Esophagus muscularis mucosa (tissue), 4 donors: ENCODE measurements around the gene LMBRD1. TPM values are rescaled to one million over a fixed set of nuclear protein-coding genes. Genes with fewer than 3 reads are reported as not detected.
"Not testable (repeated sequence)": the region's sequence is repeated elsewhere in the genome, so short reads cannot be mapped to it uniquely, and the experiment has no call there.

ENCODE experiments used
- DNase-seq: peaks from one replicate; pipeline ENCODE4 v3.0.0-alpha.2; 2017; ENCODE audit errors: extremely low spot score
- H3K27ac ChIP-seq, 4 donors: fragments of 200-600 bp; sonication (generic); replicated peaks in 1 of 4; 1 replicate in 3 of 4; 2 replicates in 1 of 4; pipeline ENCODE4 v1.5.1; 2016 to 2019; ENCODE audit warnings: mild to moderate bottlenecking in 1 of 4
- H3K27me3 ChIP-seq, 4 donors: fragments of 200-600 bp; sonication (generic); one replicate each; pipeline versions ENCODE4 v1.5.1 to v1.6.0; 2016 to 2019
- H3K36me3 ChIP-seq, 4 donors: fragments of 200-600 bp; sonication (generic); one replicate each; pipeline ENCODE4 v1.5.1; 2016 to 2019
- H3K4me1 ChIP-seq, 4 donors: fragments of 200-600 bp; sonication (generic); one replicate each; pipeline ENCODE4 v1.5.1; 2016 to 2019
- H3K4me3 ChIP-seq, 4 donors: fragments of 200-600 bp; sonication (generic); 1 replicate in 2 of 4; 2 replicates in 2 of 4; pipeline ENCODE4 v1.5.1; 2016 to 2019; ENCODE audit warnings: mild to moderate bottlenecking in 4 of 4, moderate library complexity in 1 of 4
- H3K9me3 ChIP-seq, 4 donors: fragments of 200-600 bp; sonication (generic); 1 replicate in 3 of 4; 2 replicates in 1 of 4; pipeline ENCODE4 v1.5.1; 2016 to 2019
- CTCF ChIP-seq, 3 experiments: fragments of 200-600 bp in 2 of 3; fragments of 450-650 bp in 1 of 3; sonication (generic) in 2 of 3; IDR thresholded peaks; one replicate each; pipeline ENCODE4 v1.5.1; 2017 to 2019; ENCODE audit warnings: antibody characterized with exemption in 3 of 3, mild to moderate bottlenecking in 2 of 3, moderate library complexity in 1 of 3
- EP300 ChIP-seq: sonication (generic); formaldehyde crosslinking; IDR thresholded peaks from one replicate; pipeline ENCODE4 v1.6.1; 2017; ENCODE audit warnings: antibody characterized with exemption
- POLR2A ChIP-seq: fragments of 450-650 bp; IDR thresholded peaks from one replicate; pipeline ENCODE4 v1.6.1; 2017; ENCODE audit warnings: antibody characterized with exemption, moderate library complexity, mild to moderate bottlenecking, low read depth
- POLR2AphosphoS5 ChIP-seq, 2 donors: sonication (generic); formaldehyde crosslinking; IDR thresholded peaks; one replicate each; pipeline ENCODE4 v1.6.1; 2017; ENCODE audit warnings: antibody characterized with exemption in 2 of 2
- WGBS: methylation state at CpG from one replicate; pipeline ENCODE4 v1.1.5; 2018; 5-methylcytosine and 5-hydroxymethylcytosine counted together
- intact Hi-C: fragments of 100-400 bp; cut with DNase I; formaldehyde crosslinking; loops from one replicate; pipeline ENCODE4 v1.15.1; 2023
- total RNA-seq, 4 donors: library from RNA; depleted of rRNA; stranded (reverse); fragments of >200 nt; gene quantifications; one replicate each; pipeline versions ENCODE4 v1.1.0 to v1.2.1, GENCODE V29; 2016

The LMBRD1 gene
- total RNA-seq, 4 donors from 2014 or later: 36.9 to 52.9 (median 49.5) TPM

GRCh38 chr6:69813508-69813907 lies 16.7 kb upstream of the LMBRD1 start:
- no peaks in the 10 kb centered on the region for H3K4me1 ChIP-seq
- no peaks in the 10 kb centered on the region for H3K27me3 ChIP-seq
- intact Hi-C loops: no loop called here
- WGBS: 72% methylated on average over 1 of the region's 1 CpG
- no peak overlapping the region for H3K27ac ChIP-seq
- no peaks in the 10 kb centered on the region for H3K36me3 ChIP-seq
- DNase-seq: no peak
- H3K4me3 ChIP-seq: no peak overlapping the region
- TF ChIP-seq POLR2AphosphoS5 (IDR thresholded peaks at IDR 0.05): no peak
- TF ChIP-seq EP300: no peak
- TF ChIP-seq CTCF (IDR thresholded peaks at IDR 0.05): no peak
- TF ChIP-seq POLR2A: no peak
- no peaks in the 10 kb centered on the region for H3K9me3 ChIP-seq

GRCh38 chr6:69812746-69813427 lies 16.1 kb upstream of the LMBRD1 start:
- H3K9me3 ChIP-seq: no peaks in the 10 kb centered on the region
- H3K4me3 ChIP-seq: no peak overlapping the region
- DNase-seq: no peak
- H3K27ac ChIP-seq: no peak overlapping the region
- no peaks in the 10 kb centered on the region for H3K36me3 ChIP-seq
- TF ChIP-seq EP300 (no peak), POLR2AphosphoS5 (IDR thresholded peaks at IDR 0.05) (no peak), POLR2A (no peak), CTCF (IDR thresholded peaks at IDR 0.05) (no peak)
- WGBS: 77% methylated on average over 4 of the region's 4 CpGs
- H3K27me3 ChIP-seq: no peaks in the 10 kb centered on the region
- no peaks in the 10 kb centered on the region for H3K4me1 ChIP-seq
- intact Hi-C loops: no loop called here

- intact Hi-C loops: no loop called here
- 63% methylated on average over 4 of the region's 4 CpGs for WGBS
- no peak for DNase-seq
- Histone ChIP-seq H3K27ac (no peak overlapping the region), H3K9me3 (no peaks in the 10 kb centered on the region), H3K36me3 (no peaks in the 10 kb centered on the region), H3K4me3 (no peak overlapping the region), H3K27me3 (no peaks in the 10 kb centered on the region), H3K4me1 (no peaks in the 10 kb centered on the region)
- TF ChIP-seq POLR2AphosphoS5 (IDR thresholded peaks at IDR 0.05) (no peak), CTCF (IDR thresholded peaks at IDR 0.05) (no peak), EP300 (no peak), POLR2A (no peak)
These were observed 6.2 kb upstream of the LMBRD1 start for GRCh38 chr6:69802995-69803394.

GRCh38 chr6:69801711-69802110 lies 4.9 kb upstream of the LMBRD1 start:
- no peak for TF ChIP-seq POLR2AphosphoS5 (IDR thresholded peaks at IDR 0.05)
- no peak for TF ChIP-seq EP300
- TF ChIP-seq CTCF (IDR thresholded peaks at IDR 0.05): no peak
- TF ChIP-seq POLR2A: no peak
- Histone ChIP-seq H3K36me3 (no peaks in the 10 kb centered on the region), H3K4me3 (no peak overlapping the region), H3K27me3 (no peaks in the 10 kb centered on the region), H3K9me3 (no peaks in the 10 kb centered on the region), H3K27ac (no peak overlapping the region), H3K4me1 (peaks cover 0 to 9% (median 8%) of the 10 kb centered on the region in 4 donors)
- intact Hi-C loops: no loop called here
- 95% methylated on average over 2 of the region's 2 CpGs for WGBS
- DNase-seq: no peak

- H3K27ac ChIP-seq: no peak overlapping the region
- no peaks in the 10 kb centered on the region for H3K27me3 ChIP-seq
- intact Hi-C loops: no loop called here
- peaks cover 0 to 9% (median 8%) of the 10 kb centered on the region in 4 donors for H3K4me1 ChIP-seq
- H3K9me3 ChIP-seq: no peaks in the 10 kb centered on the region
- TF ChIP-seq POLR2AphosphoS5 (IDR thresholded peaks at IDR 0.05) (no peak), CTCF (IDR thresholded peaks at IDR 0.05) (no peak), POLR2A (no peak), EP300 (no peak)
- 25% methylated on average over 1 of the region's 1 CpG for WGBS
- H3K36me3 ChIP-seq: no peaks in the 10 kb centered on the region
- H3K4me3 ChIP-seq: no peak overlapping the region
- DNase-seq: no peak
These were observed 4.4 kb upstream of the LMBRD1 start for GRCh38 chr6:69801225-69801624.

- intact Hi-C loops: loop anchor here (5.0 kb wide), 1 partner anchor 66 kb away; no protein-coding TSS in a partner anchor
- not testable (repeated sequence) for H3K9me3 ChIP-seq, H3K27ac ChIP-seq, H3K4me3 ChIP-seq, DNase-seq, H3K36me3 ChIP-seq, H3K27me3 ChIP-seq
- H3K4me1 ChIP-seq: peaks cover 2 to 29% (median 20%) of the 10 kb centered on the region in 4 donors
These were observed 2.0 kb upstream of the LMBRD1 start for GRCh38 chr6:69798796-69799195.
